A549 (cell line): ENCODE results near the gene NAT10. TPM values are rescaled to one million over a fixed set of nuclear protein-coding genes. Genes with fewer than 3 reads are reported as not detected.

Source experiments
- ATAC-seq, 2 experiments: fragments of 200-7000 bp in 1 of 2; fragments of >200 bp in 1 of 2; cut with Nextera tagmentation in 1 of 2; cut with Tn5 transposase in 1 of 2; 3 replicates each; pipeline versions ENCODE4 v1.8.0 to v1.9.1; 2018 to 2020; ENCODE audit warnings: mild to moderate bottlenecking in 1 of 2, moderate library complexity in 1 of 2
- CTCF ChIA-PET: fragments of 300-600 bp; sonication (Branson Sonifier 250); formaldehyde crosslinking; extraction: SDS; loops from one replicate; lab custom pipeline; 2021; ENCODE audit warnings: antibody characterized with exemption, inconsistent platforms; lab: Yijun Ruan, JAX
- POLR2A ChIA-PET: fragments of 350-600 bp; formaldehyde crosslinking; extraction: SDS; loops from one replicate; lab custom pipeline; 2021; ENCODE audit warnings: antibody characterized with exemption, inconsistent platforms; lab: Yijun Ruan, JAX
- DNase-seq, 2 experiments: peaks; one replicate each; pipeline versions ENCODE4 v3.0.0 to v3.0.0-alpha.2; 2011 to 2016; ENCODE audit warnings: low read depth in 1 of 2, low spot score in 1 of 2
- FAIRE-seq: peaks from 2 replicates; lab custom pipeline; 2011; peaks lifted over from hg19 to GRCh38; lab: Jason Lieb, UNC
- H3K27ac ChIP-seq, 2 experiments: fragments of >200 bp; sonication (Bioruptor Twin); formaldehyde crosslinking; 3 replicates each; pipeline ENCODE4 v1.5.1; 2016 to 2017
- H3K4me1 ChIP-seq: fragments of >200 bp; sonication (Bioruptor Twin); formaldehyde crosslinking; 3 replicates; pipeline ENCODE4 v1.6.1; 2016
- H3K4me2 ChIP-seq: fragments of >200 bp; sonication (Bioruptor Twin); formaldehyde crosslinking; 3 replicates; pipeline ENCODE4 v1.6.1; 2016
- H3K4me3 ChIP-seq: fragments of >200 bp; sonication (Bioruptor Twin); formaldehyde crosslinking; 3 replicates; pipeline ENCODE4 v1.5.1; 2016
- H3K9me3 ChIP-seq: fragments of >200 bp; sonication (Bioruptor Twin); formaldehyde crosslinking; 3 replicates; pipeline ENCODE4 v1.6.1; 2016
- CBX2 ChIP-seq: fragments of 200-600 bp; sonication (generic); IDR thresholded peaks from 2 replicates; pipeline ENCODE4 v1.6.1; 2016; ENCODE audit warnings: low read depth, mild to moderate bottlenecking, borderline replicate concordance
- CEBPB ChIP-seq, 2 experiments: fragments of >200 bp in 1 of 2; sonication (Bioruptor Twin) in 1 of 2; formaldehyde crosslinking in 1 of 2; IDR thresholded peaks; 2 replicates each; pipeline ENCODE4 v1.6.1; 2012 to 2016
- CHD4 ChIP-seq: fragments of 200-600 bp; sonication (generic); IDR thresholded peaks from 2 replicates; pipeline ENCODE4 v1.6.1; 2016; ENCODE audit warnings: antibody characterized with exemption, mild to moderate bottlenecking, borderline replicate concordance
- FOSB ChIP-seq: fragments of 250-450 bp; sonication (Bioruptor Pico); IDR thresholded peaks from 2 replicates; pipeline ENCODE4 v1.5.0; 2020; ENCODE audit warnings: mild to moderate bottlenecking, moderate library complexity
- FOSL2 ChIP-seq, 2 experiments: fragments of 450-650 bp in 1 of 2; fragments of >200 bp in 1 of 2; sonication (Bioruptor Twin) in 1 of 2; formaldehyde crosslinking; IDR thresholded peaks; 2 replicates each; pipeline versions ENCODE4 v1.5.0 to v1.6.1; 2016 to 2020; ENCODE audit warnings: mild to moderate bottlenecking in 1 of 2, moderate library complexity in 1 of 2
- HDAC2 ChIP-seq: fragments of 200-600 bp; sonication (generic); IDR thresholded peaks from 2 replicates; pipeline ENCODE4 v1.6.1; 2016
- HMGXB4 ChIP-seq: fragments of 250-450 bp; sonication (Bioruptor Pico); IDR thresholded peaks from 2 replicates; pipeline ENCODE4 v1.5.0; 2021; ENCODE audit warnings: mild to moderate bottlenecking, moderate library complexity, borderline replicate concordance
- HOXB5 ChIP-seq: fragments of 250-450 bp; sonication (Bioruptor Pico); IDR thresholded peaks from 2 replicates; pipeline ENCODE4 v1.5.0; 2020; ENCODE audit warnings: mild to moderate bottlenecking, moderate library complexity
- KDM1A ChIP-seq: fragments of 200-600 bp; sonication (generic); IDR thresholded peaks from 2 replicates; pipeline ENCODE4 v1.6.1; 2016; ENCODE audit warnings: low read depth, mild to moderate bottlenecking
- MAFK ChIP-seq: fragments of 450-650 bp; IDR thresholded peaks from 2 replicates; pipeline ENCODE4 v1.6.1; 2014; ENCODE audit not compliant: partially characterized antibody
- MAZ ChIP-seq: fragments of 150-350 bp; IDR thresholded peaks from 2 replicates; pipeline ENCODE4 v1.6.1; 2014; ENCODE audit warnings: antibody characterized with exemption, low read depth, low read length, borderline replicate concordance
- MYC ChIP-seq: IDR thresholded peaks from 2 replicates; pipeline ENCODE4 v1.6.1; 2012; ENCODE audit warnings: mild to moderate bottlenecking, inconsistent platforms, low read length, improper control_type of control experiment, borderline replicate concordance
- NPAS2 ChIP-seq: fragments of 250-450 bp; sonication (Bioruptor Pico); IDR thresholded peaks from 2 replicates; pipeline ENCODE4 v1.8.0; 2022; ENCODE audit warnings: mild to moderate bottlenecking, moderate library complexity, borderline replicate concordance
- PHF8 ChIP-seq: fragments of 200-600 bp; sonication (generic); IDR thresholded peaks from 2 replicates; pipeline ENCODE4 v1.6.1; 2016; ENCODE audit warnings: low read depth, mild to moderate bottlenecking, antibody characterized with exemption, moderate library complexity, borderline replicate concordance
- POLR2A ChIP-seq: IDR thresholded peaks from 2 replicates; pipeline ENCODE4 v1.6.1; 2012; ENCODE audit warnings: mild to moderate bottlenecking, low read length
- RAD21 ChIP-seq, 2 experiments: fragments of >200 bp in 1 of 2; sonication (Bioruptor Twin) in 1 of 2; formaldehyde crosslinking in 1 of 2; IDR thresholded peaks in 1 of 2; conservative IDR thresholded peaks in 1 of 2; 2 replicates in 1 of 2; 3 replicates in 1 of 2; pipeline ENCODE4 v1.6.1; 2012 to 2018; ENCODE audit warnings: inconsistent platforms in 1 of 2
- RARB ChIP-seq: fragments of 250-450 bp; sonication (Bioruptor Pico); IDR thresholded peaks from 2 replicates; pipeline ENCODE4 v1.8.0; 2021; ENCODE audit warnings: mild to moderate bottlenecking, moderate library complexity
- REST ChIP-seq: fragments of 200-600 bp; sonication (generic); IDR thresholded peaks from 2 replicates; pipeline ENCODE4 v1.6.1; 2016; ENCODE audit warnings: antibody characterized with exemption, mild to moderate bottlenecking, moderate library complexity
- RFX5 ChIP-seq: fragments of 450-650 bp; IDR thresholded peaks from 2 replicates; pipeline ENCODE4 v1.7.1; 2014; ENCODE audit warnings: antibody characterized with exemption, mild to moderate bottlenecking, moderate library complexity
- SMC3 ChIP-seq: fragments of >200 bp; sonication (Bioruptor Twin); formaldehyde crosslinking; IDR thresholded peaks from 3 replicates; pipeline ENCODE4 v1.6.1; 2018; ENCODE audit warnings: inconsistent platforms
- ZC3H11A ChIP-seq: fragments of 450-650 bp; IDR thresholded peaks from 2 replicates; pipeline ENCODE4 v1.6.1; 2014; ENCODE audit warnings: antibody characterized with exemption, mild to moderate bottlenecking
- ZNF302 ChIP-seq: fragments of 250-450 bp; sonication (Bioruptor Pico); IDR thresholded peaks from 2 replicates; pipeline ENCODE4 v1.9.0; 2021; ENCODE audit warnings: inconsistent platforms, mild to moderate bottlenecking, moderate library complexity
- ZSCAN20 ChIP-seq: fragments of 250-450 bp; sonication (Bioruptor Pico); IDR thresholded peaks from 2 replicates; pipeline ENCODE4 v1.8.0; 2022; ENCODE audit warnings: mild to moderate bottlenecking, moderate library complexity
- WGBS: methylation state at CpG from one replicate; pipeline ENCODE4 v1.1.6; 2017; ENCODE audit errors: missing lambda C conversion rate; 5-methylcytosine and 5-hydroxymethylcytosine counted together
- polyA plus RNA-seq, 4 experiments: library from polyadenylated mRNA; depleted of rRNA in 3 of 4; stranded (reverse); fragments of >200 nt; fragmentation: RNase III in 1 of 4; extraction: RNeasy Plus Mini Kit Qiagen cat#74134 plus additional on column Dnase treatment in 1 of 4; gene quantifications; 2 replicates in 3 of 4; 3 replicates in 1 of 4; pipeline ENCODE4 v1.2.3, GENCODE V29; 2011 to 2017
- TF ChIP-seq, protein P1 (sequence below): IDR thresholded peaks from 2 replicates; pipeline ENCODE4 v1.6.1; 2012
- TF ChIP-seq, protein P2 (sequence below): fragments of >200 bp; sonication (Bioruptor Twin); formaldehyde crosslinking; IDR thresholded peaks from 2 replicates; pipeline ENCODE4 v1.6.1; 2016

Gene NAT10
- polyA plus RNA-seq, 2 of the 4 experiments (the other 2 are of a cell fraction) = 38.6 to 59.3 TPM

DNA sequence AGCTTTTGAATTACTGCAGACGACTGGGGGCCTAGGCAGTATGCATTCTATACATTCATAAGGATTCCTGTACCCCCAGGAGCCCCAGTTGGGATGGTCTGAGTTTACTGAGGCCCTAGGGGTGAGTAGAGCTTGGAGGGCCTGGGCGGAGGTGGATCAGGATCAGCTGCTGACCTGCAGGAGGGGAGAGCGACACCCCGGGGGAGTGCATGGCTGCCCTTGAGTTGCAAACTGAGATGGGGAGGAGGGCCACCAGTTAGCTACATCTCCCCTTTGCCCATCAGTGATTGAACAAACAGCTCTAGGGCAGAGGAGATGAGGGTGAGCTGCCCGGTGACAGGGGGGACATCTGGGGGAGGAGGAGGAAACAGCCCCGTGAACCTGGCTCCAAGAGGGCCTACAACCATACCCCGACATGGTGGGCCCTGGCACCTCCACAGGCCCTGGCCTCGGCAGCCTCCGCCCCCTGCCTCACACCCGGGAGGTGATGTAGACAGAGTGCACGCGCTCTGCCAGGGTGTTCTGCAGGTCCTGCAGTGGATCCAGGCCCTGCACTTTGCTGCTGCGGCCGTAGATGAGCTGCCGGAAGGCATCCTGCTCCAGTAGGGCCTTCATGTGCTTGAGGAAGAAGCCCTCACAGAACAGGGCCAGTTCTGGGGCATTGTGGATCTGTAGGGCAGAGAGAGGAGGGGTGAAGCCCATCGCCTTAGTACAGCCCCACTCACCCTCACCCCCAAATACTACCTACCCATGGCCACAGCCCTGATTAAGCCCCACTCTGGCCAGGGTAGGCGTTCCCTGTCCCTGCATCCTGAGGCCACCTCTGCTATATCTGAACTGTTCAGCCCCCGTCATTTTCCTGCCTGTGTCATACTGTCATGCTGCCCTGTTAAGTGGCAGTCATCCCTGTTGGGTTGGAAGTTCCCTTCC lies 46.8 kb downstream of the NAT10 start:
- FAIRE-seq (no peak), DNase-seq (no peak), ATAC-seq (no peak)
- H3K4me2 ChIP-seq = no peak overlapping the region
- H3K9me3 ChIP-seq = no peaks in the 10 kb centered on the region
- ChIA-PET POLR2A (no interaction called here), CTCF (interaction anchor here (0.8 to 6.3 kb wide), 9 partner anchors 9 to 340 kb away, joined by 3 to 40 read pairs (median 5); partner anchors contain the start of gene ABTB2)
- no peaks in the 10 kb centered on the region for H3K4me1 ChIP-seq
- no peak overlapping the region for H3K27ac ChIP-seq
- TF ChIP-seq MYC (no peak), FOSL2 (IDR thresholded peaks at IDR 0.05) (no peak), FOSL2 (CRISPR knock-in tag; IDR thresholded peaks at IDR 0.05) (no peak), HOXB5 (CRISPR knock-in tag) (no peak), SMC3 (no peak), MAZ (no peak), CEBPB (IDR thresholded peaks at IDR 0.05) (no peak), CHD4 (no peak), NPAS2 (CRISPR knock-in tag) (no peak), FOSB (CRISPR knock-in tag) (no peak), ZNF302 (CRISPR knock-in tag) (no peak), MAFK (no peak), PHF8 (no peak), HDAC2 (no peak), KDM1A (no peak), RFX5 (no peak), ZSCAN20 (CRISPR knock-in tag) (no peak), ZC3H11A (no peak)
- TF ChIP-seq, protein P1, sequence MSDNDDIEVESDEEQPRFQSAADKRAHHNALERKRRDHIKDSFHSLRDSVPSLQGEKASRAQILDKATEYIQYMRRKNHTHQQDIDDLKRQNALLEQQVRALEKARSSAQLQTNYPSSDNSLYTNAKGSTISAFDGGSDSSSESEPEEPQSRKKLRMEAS = no peak
- TF ChIP-seq, protein P2, sequence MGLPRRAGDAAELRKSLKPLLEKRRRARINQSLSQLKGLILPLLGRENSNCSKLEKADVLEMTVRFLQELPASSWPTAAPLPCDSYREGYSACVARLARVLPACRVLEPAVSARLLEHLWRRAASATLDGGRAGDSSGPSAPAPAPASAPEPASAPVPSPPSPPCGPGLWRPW = no peak
- 90% methylated on average over 17 of the region's 18 CpGs for WGBS
- H3K4me3 ChIP-seq = no peak overlapping the region

DNA sequence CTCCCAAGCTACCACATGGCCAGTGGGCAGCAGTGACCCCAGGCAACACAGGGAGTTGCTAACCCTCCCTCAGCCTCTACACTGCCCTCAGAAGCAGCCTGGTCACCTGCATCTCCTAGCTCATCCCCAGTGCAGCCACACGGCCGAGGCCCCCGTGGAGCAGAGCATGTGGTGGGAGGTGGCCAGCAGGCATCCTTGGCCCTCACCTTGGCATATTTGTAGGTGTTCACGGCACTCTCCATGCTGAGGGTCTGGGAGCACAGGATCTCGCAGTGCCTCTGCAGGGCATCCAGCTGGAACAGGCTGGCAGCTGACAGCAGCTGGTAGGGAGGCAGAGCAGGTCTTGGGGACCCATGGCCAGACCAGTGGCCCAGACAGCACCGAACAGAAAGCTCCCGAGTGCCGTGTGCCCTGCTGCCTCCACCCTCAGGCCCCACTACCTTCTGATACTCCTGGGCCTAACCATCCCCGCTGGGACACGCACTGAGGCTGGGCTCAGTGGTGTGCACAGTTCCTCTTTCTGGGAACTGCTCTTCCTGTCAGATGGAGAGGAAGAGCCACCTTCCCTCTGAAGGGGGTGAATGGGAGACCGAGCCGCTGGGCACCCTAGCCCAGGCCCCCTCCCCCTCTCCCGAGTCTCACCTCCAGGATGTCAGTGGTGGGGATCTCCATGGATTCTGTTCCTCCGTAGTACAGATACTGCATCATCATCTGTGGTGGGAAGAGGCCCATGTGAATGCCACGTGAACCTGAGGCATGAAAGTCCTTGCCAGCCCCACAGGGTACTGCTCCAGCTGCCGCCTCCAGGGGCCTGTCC lies 48.8 kb downstream of the NAT10 start:
- H3K4me1 ChIP-seq = no peaks in the 10 kb centered on the region
- TF ChIP-seq REST (no peak), RAD21 (conservative IDR thresholded peaks at IDR 0.05 in 1 of 2, IDR thresholded peaks at IDR 0.05 in 1 of 2) (no peak), CBX2 (no peak), POLR2A (no peak), RARB (CRISPR knock-in tag) (no peak), HMGXB4 (CRISPR knock-in tag) (no peak), NPAS2 (CRISPR knock-in tag) (no peak), MAFK (no peak)
- no peak overlapping the region for H3K4me3 ChIP-seq
- DNase-seq (no peak), ATAC-seq (no peak), FAIRE-seq (no peak)
- 95% methylated on average over 12 of the region's 16 CpGs for WGBS
- POLR2A ChIA-PET = no interaction called here
- CTCF ChIA-PET = interaction anchor here (0.8 to 6.3 kb wide), 8 partner anchors 13 to 207 kb away, joined by 3 to 40 read pairs (median 4); partner anchors contain the start of gene ABTB2
- no peaks in the 10 kb centered on the region for H3K9me3 ChIP-seq
- no peak overlapping the region for H3K4me2 ChIP-seq
- H3K27ac ChIP-seq = no peak overlapping the region
